ENCODE data around the gene OTUD6A. TPM values are rescaled to one million over a fixed set of nuclear protein-coding genes. Genes with fewer than 3 reads are reported as not detected.

OTUD6A gene
- total RNA-seq, 1 donor from 2014 or later = not detected

GRCh38 chrX:70016513-70016912, 45.7 kb upstream of the OTUD6A start:
- TF ChIP-seq, protein P1, sequence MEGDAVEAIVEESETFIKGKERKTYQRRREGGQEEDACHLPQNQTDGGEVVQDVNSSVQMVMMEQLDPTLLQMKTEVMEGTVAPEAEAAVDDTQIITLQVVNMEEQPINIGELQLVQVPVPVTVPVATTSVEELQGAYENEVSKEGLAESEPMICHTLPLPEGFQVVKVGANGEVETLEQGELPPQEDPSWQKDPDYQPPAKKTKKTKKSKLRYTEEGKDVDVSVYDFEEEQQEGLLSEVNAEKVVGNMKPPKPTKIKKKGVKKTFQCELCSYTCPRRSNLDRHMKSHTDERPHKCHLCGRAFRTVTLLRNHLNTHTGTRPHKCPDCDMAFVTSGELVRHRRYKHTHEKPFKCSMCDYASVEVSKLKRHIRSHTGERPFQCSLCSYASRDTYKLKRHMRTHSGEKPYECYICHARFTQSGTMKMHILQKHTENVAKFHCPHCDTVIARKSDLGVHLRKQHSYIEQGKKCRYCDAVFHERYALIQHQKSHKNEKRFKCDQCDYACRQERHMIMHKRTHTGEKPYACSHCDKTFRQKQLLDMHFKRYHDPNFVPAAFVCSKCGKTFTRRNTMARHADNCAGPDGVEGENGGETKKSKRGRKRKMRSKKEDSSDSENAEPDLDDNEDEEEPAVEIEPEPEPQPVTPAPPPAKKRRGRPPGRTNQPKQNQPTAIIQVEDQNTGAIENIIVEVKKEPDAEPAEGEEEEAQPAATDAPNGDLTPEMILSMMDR (IDR thresholded peaks at IDR 0.05) = no peak
- TF ChIP-seq EZH2 (IDR thresholded peaks at IDR 0.05) = no peak
- no peak for TF ChIP-seq EZH2phosphoT487 (IDR thresholded peaks at IDR 0.05)
- no peak overlapping the region for H3K27ac Mint-ChIP-seq
- H3K4me1 Mint-ChIP-seq = no peaks in the 10 kb centered on the region

GRCh38 chrX:70022616-70023015, 39.6 kb upstream of the OTUD6A start:
- Histone ChIP-seq H4K20me1 (ENCODE audit: low read depth) (no peaks in the 10 kb centered on the region), H3K36me3 (no peaks in the 10 kb centered on the region), H3K27me3 (no peaks in the 10 kb centered on the region), H3K79me2 (ENCODE audit: low read depth) (no peaks in the 10 kb centered on the region), H3K27ac (no peak overlapping the region), H3K9me3 (ENCODE audit: low read depth) (no peaks in the 10 kb centered on the region), H3K4me2 (no peak overlapping the region), H3K9ac (no peak overlapping the region), H3F3A (ENCODE audit: low read depth) (no peaks in the 10 kb centered on the region), H2AFZ (replicated peaks) (no peak overlapping the region), H3K4me1 (no peaks in the 10 kb centered on the region), H3K4me3 (no peak overlapping the region)
- Mint-ChIP-seq H3K9me3 (peaks cover 6% of the 10 kb centered on the region), H3K36me3 (no peaks in the 10 kb centered on the region), H3K4me3 (no peak overlapping the region), H3K27ac (no peak overlapping the region), H3K4me1 (no peaks in the 10 kb centered on the region), H3K27me3 (ENCODE audit: insufficient read depth, low read depth) (peaks cover 2% of the 10 kb centered on the region)
- DNase-seq (ENCODE audit: low spot score) = no peak
- TF ChIP-seq, protein P1 (IDR thresholded peaks at IDR 0.05) = no peak
- TF ChIP-seq EZH2 (IDR thresholded peaks at IDR 0.05) (no peak), EZH2phosphoT487 (IDR thresholded peaks at IDR 0.05) (no peak)

More at GRCh38 chrX:70016513-70016912, 45.7 kb upstream of the OTUD6A start:
- Histone ChIP-seq H2AFZ (replicated peaks) (no peak overlapping the region), H3K9ac (no peak overlapping the region), H3K9me3 (ENCODE audit: low read depth) (peaks cover 7% of the 10 kb centered on the region), H4K20me1 (ENCODE audit: low read depth) (no peaks in the 10 kb centered on the region), H3K4me1 (no peaks in the 10 kb centered on the region), H3K36me3 (no peaks in the 10 kb centered on the region), H3K27me3 (no peaks in the 10 kb centered on the region), H3K4me2 (no peak overlapping the region), H3F3A (ENCODE audit: low read depth) (no peaks in the 10 kb centered on the region), H3K4me3 (no peak overlapping the region), H3K27ac (no peak overlapping the region), H3K79me2 (ENCODE audit: low read depth) (no peaks in the 10 kb centered on the region)
- H3K9me3 Mint-ChIP-seq = peaks cover 4% of the 10 kb centered on the region
- H3K27me3 Mint-ChIP-seq (ENCODE audit: insufficient read depth, low read depth) = no peaks in the 10 kb centered on the region
- H3K36me3 Mint-ChIP-seq = no peaks in the 10 kb centered on the region
- no peak for DNase-seq (ENCODE audit: low spot score)
- H3K4me3 Mint-ChIP-seq = no peak overlapping the region

DNA sequence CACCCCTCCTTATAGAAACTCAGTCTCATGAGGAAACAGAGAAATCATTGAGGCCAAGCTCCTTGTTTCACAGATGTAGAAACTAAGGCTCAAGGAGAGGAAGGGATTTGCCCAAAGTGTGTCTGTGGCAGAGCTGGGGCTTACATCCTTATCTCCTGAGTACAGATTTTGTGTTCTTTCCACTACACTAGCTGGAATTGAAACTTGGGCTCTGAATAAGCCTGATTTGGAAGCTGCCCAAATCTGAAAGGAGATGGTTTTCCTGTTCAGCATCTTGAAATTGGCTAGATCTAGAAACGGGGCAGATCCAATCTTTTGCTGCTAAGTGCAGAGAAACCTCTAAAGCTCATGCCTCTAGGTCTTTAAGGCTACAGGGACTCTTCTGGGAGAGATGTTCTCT, 36.8 kb upstream of the OTUD6A start:
- H3K9me3 ChIP-seq (ENCODE audit: low read depth) = no peaks in the 10 kb centered on the region
- peaks cover 7% of the 10 kb centered on the region for H3K27me3 Mint-ChIP-seq (ENCODE audit: insufficient read depth, low read depth)
- no peaks in the 10 kb centered on the region for H3K27me3 ChIP-seq
- no peak for DNase-seq (ENCODE audit: low spot score)
- H3K27ac Mint-ChIP-seq = no peak overlapping the region
- H3K4me1 ChIP-seq = no peaks in the 10 kb centered on the region
- H3F3A ChIP-seq (ENCODE audit: low read depth) = no peaks in the 10 kb centered on the region
- no peaks in the 10 kb centered on the region for H3K36me3 Mint-ChIP-seq
- TF ChIP-seq, protein P1 (IDR thresholded peaks at IDR 0.05) = no peak
- TF ChIP-seq EZH2phosphoT487 (IDR thresholded peaks at IDR 0.05) = no peak
- no peak for TF ChIP-seq EZH2 (IDR thresholded peaks at IDR 0.05)
- no peak overlapping the region for H2AFZ ChIP-seq (replicated peaks)
- H4K20me1 ChIP-seq (ENCODE audit: low read depth) = no peaks in the 10 kb centered on the region
- H3K36me3 ChIP-seq = no peaks in the 10 kb centered on the region
- no peak overlapping the region for H3K4me2 ChIP-seq
- H3K4me3 Mint-ChIP-seq = no peak overlapping the region
- no peaks in the 10 kb centered on the region for H3K79me2 ChIP-seq (ENCODE audit: low read depth)
- H3K27ac ChIP-seq = no peak overlapping the region
- peaks cover 2% of the 10 kb centered on the region for H3K9me3 Mint-ChIP-seq
- no peak overlapping the region for H3K9ac ChIP-seq
- H3K4me3 ChIP-seq = no peak overlapping the region
- no peaks in the 10 kb centered on the region for H3K4me1 Mint-ChIP-seq
